ENCODE measurements around the gene WNT3A.
A peak's percentile ranks its signal among the peaks of the same experiment; 100 is the strongest.

Gene WNT3A

DNA sequence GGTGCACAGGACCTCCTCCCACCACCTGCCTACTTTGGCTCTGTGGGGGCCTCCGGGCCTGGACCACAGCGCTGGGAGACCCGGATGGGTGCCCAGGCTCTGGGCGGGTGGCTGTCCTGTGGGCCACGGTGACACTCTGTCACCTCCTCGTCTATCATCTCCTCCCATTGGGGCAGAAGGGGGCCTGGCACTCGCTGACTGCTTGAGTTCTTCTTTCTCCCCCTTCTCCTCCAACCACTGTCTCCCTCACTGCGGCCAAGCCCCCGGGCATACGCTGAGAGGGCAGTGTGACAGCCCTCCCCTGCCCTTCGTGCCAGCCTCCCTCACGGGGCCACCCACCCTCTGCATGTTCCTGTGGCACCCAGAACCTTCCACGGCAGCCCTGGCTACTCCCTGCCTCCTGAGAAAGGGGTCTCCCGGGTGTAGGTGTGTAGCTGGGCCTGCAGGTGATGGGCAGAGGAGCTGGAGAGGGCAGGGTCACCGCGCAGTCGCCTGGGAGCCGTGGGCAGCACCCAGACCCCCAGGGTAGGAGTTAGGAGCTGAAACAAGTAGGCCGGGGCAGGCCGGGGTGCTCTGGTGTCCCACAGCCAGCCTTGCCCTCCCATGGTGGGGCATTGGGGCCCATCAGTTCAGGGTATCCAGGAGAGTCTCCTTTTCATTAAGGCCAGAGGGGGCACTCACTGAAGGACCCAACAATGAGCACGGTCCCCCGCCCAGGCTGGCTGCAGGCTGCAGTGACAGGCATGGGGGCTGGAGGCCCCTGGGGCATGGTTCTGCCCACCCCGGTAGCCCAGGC is 66.5 kb downstream of the WNT3A start:
- DNase-seq: peak; percentile 59

DNA sequence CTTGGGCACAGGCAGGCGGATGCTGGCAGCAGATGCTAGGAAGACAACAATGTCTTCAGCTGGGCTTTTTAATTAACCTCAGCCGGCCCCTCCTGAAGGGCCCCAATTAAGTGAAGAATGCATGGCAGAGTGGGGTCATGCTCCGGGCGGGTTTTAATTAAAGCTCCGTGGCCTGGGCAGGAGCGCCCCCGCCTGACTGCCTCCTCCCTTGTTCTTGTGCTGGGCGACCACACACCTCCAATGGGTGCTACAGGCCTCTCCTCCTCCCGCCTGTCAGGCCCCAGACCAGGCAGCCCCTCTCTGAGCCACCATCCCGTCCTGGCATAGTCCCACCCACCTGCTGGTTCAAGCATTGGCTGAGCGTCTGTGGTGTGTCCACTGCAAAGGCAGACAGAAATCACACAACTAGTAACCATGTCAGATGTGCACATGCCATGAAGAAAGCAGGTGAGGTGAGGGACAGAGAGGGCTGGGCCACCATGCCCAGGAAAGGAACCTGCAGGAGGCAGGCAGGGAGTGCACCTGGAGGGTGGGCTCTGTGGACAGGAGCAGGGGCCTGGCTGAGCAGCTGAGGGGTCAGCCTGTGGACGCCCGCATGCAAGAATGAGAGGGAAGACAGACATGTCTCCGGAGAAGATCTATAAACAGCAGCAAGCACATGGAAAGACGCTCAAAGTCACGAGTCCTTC is 67.2 kb downstream of the WNT3A start:
- DNase-seq: peak; percentile 64

DNA sequence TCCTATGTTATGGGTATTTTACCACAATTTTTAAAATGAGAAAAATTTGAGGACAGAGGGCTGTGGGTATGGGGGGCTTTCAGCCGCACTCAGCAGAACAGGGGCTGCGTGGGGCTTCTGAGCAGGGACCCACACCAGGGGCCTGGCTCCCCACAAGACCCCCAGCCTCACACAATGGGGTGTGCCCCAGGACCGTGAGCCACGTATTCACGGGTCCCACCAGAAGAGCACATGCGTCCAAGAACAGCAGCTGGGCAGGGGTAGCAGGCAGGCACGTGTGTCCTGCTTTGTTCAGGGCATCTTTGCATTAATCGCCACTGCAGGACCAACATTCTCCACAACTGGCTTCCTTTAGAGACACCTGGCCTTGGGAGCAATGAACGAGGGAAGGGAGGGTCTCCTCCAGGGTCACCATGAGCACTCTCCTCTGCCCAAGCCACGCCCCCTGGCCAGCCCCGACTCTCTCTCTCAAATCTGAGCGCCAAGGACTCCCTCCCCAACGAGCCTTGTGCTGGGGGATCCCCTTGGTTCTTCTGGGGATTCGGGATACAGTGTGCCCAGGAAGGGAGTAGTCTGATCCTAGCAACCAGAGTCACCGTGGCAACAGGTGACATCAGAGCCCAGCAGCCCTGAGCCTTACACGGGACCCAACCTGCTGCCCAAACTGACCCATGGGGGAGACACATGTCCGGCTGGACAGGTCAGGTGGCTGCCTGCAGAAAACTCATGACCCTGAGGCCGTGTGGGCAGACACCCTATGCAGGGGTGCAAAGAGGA is 68.3 kb downstream of the WNT3A start:
- DNase-seq: peak; percentile 54

DNA sequence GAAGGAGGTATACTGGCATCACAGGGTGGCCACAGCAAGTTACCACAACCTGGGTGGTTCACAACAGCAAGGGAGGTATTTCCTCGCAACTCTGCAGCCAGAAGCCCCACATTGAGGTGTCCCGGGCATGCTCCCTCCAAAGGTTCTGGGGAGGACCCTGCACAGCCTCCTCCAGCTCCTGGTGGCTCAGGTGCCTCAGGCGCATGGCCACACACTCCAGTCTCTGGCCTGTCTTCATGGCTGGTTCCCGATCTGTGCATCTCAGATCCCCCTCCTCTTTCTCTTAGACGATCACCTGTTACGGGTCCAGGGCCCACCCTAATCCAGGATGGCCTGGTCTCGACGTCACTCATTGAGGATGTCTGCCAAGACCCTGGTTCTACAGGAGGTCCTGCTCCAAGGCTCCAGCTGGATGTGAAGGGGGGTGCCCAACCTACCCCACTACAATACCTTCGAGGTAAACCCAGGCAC is 69.0 kb downstream of the WNT3A start:
- DNase-seq: peak; percentile 51

DNA sequence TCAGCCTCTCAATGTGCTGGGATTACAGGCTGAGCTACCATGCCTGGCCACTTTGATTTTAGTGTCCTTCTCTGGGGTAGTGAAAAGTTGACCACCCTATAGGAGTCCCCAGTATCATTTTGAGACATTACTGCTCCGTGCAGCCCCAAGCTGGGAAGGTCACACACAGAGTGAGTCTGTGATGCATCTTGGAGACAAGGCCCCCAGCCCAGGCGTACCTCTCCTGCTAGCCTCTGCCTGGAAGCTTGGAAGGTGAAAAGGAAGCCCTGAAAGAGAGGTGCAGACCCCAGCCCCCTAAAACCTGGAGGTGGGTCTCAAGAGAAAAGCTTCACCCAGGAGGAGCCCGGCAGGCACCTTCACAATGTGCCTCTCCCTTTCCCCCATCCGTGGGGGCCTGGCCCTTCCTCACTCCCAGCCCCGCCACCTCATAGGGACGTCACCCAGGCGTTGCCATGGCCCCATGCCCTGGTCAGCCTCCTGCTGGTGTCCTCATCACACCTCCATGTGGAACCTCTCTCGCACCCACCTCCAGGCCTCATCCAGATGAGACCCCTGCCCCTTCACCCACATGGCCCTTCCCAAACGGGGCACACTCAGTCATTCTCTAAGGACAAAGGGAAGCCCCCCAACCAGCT is 70.1 kb downstream of the WNT3A start:
- peak; percentile 62 for DNase-seq

DNA sequence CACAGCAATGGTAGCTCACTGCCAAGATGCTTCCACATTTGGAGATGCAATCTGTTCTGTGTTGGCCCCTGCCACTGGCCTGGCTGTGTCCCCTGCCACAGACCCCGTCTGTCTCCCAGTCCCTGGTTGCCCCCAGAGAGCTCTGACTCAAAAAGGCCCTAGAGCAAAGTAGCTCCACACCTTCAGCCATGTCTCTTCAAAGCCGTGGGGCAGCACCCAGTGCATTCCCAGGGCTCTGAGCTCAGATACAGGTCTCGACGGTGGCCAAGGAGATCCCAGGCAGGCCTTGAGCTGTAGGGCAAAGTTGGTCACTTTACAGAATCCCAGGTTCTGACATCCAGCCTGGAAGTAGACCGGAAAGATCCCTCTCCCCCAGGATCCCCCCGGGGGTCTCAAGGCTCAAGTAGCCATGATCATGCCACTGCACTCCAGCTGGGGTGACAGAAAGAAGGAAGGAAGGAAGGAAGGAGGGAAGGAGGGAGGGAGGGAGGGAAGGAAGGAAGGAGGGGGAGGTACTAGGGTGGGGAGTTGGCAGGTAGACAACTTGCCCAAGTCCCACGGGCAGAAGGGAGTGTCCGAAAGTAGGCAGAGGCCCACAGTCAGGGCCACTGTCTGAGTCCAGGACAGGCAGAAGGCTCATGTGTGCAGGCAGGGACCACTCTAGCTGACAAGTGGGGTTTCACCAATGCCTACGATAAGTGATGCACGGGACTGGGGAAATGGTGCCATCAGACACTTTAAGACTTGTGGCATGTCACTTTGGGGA is 71.0 kb downstream of the WNT3A start:
- DNase-seq: peak; percentile 58

DNA sequence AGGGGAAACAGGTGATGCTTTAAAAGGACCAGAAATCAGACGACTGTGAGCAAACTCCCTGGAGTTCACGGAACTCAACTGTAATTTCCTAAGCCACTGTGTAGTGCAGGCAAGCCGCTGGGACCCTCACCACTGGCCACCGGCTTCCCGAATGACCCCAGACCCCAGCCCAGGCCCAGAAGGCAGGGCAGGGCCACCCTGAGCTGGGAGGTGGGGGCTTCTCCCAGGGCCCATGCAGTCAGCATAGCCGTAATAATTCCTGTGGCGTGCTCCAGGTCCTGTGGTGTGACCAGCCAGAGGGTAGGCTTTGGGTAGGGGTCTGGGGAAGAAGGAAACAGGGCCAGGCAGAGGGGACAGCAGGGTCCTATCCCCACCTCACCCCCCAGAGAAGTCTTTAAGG is 72.2 kb downstream of the WNT3A start:
- DNase-seq: peak; percentile 54

DNA sequence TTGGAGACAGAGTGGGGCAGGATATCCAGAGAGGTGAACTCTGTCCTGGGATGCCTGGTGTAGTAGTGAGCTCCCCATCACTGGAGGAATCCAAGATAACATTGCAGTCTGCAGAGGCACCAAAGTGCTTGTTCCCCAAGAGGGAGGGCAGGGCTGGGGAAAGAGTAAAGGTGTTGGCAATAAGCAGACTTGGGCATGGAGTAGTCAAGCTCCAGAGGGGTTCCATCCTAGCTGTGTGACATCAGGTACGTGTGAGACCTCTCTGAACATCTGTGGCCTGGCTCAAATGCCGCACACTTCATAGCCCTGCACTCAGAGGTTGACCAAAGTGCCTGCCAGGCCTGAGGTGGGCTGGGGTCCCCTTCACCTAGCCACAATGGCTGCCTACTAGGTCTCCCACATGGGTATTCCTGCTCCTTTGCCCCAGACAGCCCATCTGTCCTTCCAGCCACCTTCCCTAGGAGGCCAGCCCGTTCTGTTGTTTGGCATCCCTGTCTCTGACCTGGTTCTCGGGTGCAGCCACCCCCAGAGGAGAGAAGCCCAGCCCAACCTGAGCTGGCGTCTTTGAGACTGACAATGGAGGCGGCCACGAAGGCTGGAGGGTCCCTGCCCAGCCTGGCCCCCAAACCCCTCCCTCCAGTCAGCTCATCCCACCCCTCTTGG is 72.9 kb downstream of the WNT3A start:
- peak; percentile 48 for DNase-seq

DNA sequence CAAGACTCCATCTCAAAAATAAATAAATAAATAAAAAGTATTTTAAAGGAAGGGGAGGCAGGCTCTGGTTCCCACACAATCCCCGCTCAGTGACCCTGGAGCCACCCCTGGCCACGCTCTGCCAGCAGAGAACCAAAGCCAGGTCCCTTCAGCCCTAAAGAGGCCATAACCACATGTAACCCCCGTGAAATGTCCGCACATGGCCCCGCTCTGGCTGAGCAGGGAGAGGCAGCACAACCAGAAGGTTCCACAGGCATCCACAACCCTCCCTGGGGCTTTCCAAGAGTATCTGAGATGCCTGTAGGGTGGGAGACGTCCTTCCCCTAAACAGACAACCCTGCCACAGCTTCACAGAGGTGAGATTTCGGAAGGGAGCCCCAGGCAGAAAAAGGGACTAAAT is 74.3 kb downstream of the WNT3A start:
- DNase-seq: no peak

DNA sequence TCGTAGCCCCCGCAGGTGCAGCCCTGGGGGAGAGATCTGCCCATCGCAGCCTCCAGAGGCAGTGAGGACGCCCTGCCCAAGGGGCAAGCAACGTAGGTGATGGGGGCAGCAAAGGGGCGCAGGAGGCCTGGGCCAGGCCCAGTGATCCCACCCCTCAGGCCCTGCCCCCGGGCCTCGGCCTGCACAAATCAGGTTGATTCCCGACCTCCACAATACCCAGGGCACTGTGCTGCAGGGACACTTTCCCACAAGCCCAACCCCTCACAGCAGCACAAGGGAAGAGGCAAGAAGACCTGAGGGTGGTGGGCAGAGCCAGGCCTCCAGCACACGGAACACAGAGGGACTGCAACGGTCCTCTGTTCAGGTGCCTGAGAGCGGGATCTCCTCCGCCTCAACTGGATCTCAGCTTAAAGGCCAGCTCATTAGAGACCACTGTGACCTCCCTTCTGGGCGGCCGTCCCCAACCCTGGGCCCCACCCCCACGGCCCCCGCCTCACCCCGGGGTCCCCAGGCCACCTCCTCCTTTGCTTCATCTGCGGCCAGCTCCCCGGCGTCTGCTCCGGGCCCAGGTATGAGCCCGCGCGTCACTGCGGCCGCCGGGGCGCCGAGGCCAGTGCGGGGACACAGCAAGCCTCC is 74.9 kb downstream of the WNT3A start:
- DNase-seq: peak; percentile 72

DNA sequence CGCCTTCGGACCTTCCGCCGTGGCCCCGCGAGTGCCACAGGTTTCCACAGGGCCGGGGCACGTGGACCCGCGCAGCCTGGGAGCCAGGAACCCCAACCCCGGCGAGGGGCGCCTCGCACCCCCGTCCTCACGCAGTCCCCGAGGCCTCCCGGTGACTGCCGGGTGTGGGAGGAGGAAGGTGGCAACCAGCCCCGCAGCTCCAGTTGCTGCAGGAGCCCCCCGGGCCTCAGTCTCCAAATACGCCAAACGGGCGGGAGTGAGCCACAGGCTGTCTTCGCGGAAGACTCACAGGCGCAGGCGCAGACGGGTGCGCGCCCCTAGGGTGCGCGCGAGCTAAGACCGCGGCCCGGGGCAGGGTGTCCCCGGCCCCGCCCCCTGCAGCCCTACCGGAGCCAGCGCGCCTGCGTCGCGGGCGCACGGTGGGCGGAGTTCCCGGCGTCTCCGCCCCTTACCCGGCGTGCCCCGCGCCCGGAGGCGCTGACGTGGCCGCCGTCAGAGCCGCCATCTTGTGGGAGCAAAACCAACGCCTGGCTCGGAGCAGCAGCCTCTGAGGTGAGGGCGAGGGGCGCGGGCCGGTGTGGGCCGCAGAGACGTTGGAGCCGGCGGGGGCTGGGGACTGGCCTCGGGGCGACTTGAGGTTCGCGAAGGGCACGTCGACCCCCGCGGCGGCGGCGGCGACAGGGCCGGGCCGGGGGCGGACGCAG is 75.6 kb downstream of the WNT3A start, which contains the start of gene ARF1:
TSS of gene ARF1 (plus strand) at position 495 of the 704 bp plus-strand sequence. CDS start 14,407 bp downstream, outside the sequence.
- peak; percentile 98 for DNase-seq

DNA sequence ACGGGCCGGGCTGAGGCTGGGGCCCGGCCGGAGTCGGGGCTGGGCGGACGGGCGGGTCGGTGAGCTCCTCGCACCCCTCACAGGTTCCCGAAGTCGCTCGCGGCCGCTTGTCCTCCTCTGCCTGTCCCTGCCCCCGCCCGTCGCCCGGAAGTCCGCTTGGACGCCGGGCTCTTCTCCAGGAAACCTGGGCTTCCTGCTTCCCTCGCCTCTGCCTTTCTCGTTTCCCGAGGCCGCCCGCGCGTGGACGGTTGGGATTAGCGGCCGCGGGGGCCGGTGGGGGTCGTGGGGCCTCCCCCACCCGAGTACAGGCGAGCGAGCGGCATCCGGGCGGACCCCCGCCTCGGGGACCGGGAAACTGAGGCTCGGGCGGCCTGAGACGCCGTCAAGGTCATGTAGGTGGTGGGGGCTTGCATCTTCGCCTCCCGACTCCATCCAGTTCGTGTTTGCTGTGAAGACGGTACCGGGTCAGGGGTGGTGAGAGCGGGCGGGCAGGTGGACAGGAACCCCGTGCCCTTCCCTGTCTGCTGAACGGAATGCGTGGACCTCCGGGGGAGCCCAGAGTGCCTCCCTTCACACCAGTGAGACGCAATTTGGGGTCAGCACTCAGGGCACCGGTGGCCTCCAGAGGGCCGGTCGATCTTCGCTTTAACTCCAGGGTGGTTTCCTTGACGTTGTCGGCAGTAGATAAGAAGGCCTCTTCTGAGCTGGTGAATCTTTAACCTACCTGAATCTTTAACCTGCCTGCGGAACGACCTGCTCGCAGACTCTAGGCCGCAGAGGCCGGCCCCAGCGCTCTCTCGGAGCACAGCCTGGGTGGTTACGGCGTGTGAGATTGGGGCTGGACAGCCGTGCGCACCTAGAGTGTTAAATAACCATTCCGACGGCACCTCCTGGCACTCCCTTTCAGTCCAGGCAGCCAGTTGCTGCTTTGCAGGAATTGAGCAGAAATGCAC is 76.4 kb downstream of the WNT3A start:
- DNase-seq: peak; percentile 83

DNA sequence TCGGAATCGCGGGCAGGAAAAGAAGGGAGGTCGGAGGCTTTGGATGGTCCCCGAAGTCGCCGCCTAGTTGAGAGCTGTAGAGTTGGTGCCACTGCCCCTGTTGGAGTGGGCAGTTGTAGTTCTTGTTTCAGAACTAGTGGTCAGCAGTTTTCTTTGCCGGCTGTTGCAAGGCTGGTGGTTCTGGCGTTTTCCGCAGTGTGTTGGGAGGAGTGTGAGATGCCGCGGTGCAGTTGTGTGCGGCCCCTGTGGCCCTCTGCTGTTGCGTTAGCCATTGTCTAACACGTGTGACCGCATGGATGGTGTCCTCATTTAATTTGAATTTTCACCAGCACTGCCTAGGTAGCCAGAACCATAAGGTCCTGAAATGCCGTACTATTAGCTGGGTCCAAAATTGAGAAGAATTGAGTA is 77.1 kb downstream of the WNT3A start:
- DNase-seq: no peak

DNA sequence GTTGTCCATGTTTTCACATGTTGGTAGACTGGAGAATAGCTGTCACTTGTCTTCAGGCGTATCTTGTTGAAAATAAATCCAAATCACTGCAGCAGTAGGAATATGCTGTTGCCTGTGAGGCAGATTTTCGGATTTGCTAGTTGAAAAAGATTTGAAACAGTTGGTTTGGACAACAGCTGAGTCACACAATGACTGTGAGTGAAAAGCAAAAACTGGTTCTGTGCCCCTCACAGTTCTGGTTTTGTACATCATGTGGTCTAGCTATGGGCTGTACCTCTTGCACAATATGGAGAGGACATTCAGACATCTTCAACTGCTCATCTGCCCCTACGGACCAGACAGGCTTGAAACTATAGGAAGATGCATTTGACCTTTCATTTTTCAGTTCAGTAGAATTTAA is 77.5 kb downstream of the WNT3A start:
- no peak for DNase-seq

DNA sequence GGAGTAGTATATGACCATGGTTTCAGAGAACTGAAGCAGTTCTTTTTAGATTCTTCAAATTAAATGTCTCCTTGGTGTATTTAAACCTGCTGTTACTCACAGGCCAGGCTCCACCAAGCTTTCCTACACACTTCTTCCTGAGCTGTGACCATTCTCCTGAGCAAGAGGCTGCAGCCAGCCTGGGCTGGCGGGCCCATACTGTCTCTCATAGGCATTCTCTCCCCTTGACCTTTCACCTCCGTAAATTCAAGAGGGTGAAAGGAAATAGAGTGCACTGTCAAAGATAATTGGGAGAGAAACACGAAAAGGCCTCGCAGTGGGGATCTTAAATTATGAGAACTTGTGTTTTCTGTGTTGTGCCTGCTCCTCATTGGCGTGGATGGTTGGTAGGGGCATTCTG is 78.0 kb downstream of the WNT3A start:
- no peak for DNase-seq

DNA sequence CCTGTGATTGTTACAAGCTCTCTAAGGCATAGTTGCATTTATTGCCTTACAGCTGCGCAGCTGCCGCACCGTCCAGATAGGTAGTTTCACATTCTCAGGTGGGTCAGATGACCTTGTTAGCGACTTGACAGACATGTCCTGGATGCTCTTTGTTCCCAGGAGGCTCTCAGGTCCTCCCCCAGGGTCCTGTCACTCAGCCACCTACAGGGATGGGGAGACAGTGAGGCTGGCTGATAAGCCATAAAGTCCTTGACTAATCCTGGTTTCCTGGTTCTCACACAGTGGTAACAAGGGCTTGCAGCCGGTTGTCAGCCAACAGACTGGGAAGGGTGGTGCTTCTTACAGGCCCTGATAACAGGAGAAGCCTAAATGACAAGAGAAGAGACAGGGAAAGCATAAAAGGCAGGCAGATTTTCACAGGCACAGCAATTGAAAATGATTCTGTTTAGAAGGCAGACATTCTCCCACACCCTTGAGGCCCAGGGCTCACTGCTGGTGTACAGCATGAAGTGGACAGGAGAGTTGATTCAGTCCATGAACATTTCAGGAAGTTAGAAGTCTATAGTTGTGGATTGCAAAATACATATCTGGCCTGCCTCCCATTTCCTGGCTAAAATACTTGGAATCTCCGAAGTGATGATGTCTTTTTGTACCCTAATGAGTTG is 78.6 kb downstream of the WNT3A start:
- DNase-seq: no peak

DNA sequence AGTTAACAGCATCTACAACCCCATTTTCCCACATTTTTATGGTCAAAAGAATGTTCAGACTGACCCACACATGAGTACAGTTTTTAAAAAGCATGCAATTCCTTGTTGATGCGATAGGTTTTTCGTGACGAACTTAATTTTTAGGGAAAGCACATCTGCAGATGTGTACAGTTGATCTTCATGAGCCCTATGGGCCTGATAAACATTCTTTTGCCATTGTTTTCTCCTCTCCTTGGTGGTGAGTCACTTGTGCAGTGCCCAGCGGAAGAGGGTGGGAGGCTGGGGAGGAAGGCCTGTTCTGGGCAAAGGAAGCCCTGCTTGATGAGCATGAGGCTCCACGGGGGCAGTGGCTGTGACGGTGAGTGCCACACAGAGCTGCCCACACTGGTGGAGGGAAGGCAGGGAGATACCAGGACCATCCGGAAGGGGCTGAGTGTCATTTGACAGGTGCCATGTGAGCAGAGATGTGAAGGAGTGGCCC is 81.0 kb downstream of the WNT3A start:
- peak; percentile 76 for DNase-seq

Measured in activated effector memory CD4-positive, alpha-beta T cell treated with anti-CD3 and anti-CD28 coated beads, Interleukin-2, amount 50 U/mL, for 16 hours (primary cell).